OCI-LY3 (cell line): ENCODE measurements around the gene AP3M1.

Source experiments
- CTCF ChIP-seq: fragments of 200-600, 300-600 bp; sonication (generic); IDR thresholded peaks from 2 replicates; pipeline ENCODE4 v1.5.1; 2014; ENCODE audit warnings: antibody characterized with exemption, low read length, low read depth
- EZH2phosphoT487 ChIP-seq: fragments of 200-600 bp; shearing (Covaris generic); IDR thresholded peaks from 2 replicates; pipeline ENCODE4 v1.6.1; 2018; ENCODE audit warnings: antibody characterized with exemption, mixed run types, low read depth

GRCh38 chr10:74117738-74118137 is 32.9 kb downstream of the AP3M1 start:
- TF ChIP-seq CTCF (no peak), EZH2phosphoT487 (no peak)
